ENCODE results near the gene C6.
"Not testable (repeated sequence)": the region's sequence is repeated elsewhere in the genome, so short reads cannot be mapped to it uniquely, and the experiment has no call there.

The C6 gene

DNA sequence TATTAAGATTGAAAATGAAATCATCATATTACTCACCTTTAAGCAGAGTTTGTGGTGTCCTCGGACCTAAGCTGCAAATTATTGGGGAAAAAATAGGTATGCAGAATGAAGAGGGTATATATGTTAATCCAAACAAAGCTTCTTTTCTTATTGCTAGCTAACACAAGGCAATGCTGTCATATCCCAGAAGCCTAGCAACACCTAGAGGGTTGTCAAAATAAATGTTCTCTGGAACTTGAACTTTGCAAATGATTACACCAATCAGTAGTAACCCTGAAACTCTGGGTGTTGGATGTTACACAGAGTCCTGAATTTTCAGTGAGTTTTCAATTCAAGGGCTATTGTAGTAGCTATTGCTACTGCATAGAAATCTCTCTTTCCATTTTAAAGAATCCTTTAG is at the start of gene C6:
Gene C6 (minus strand): TSS at position 193 of the 400 bp plus-strand sequence. CDS start 10,302 bp downstream, outside the sequence.
- no peak for DNase-seq

DNA sequence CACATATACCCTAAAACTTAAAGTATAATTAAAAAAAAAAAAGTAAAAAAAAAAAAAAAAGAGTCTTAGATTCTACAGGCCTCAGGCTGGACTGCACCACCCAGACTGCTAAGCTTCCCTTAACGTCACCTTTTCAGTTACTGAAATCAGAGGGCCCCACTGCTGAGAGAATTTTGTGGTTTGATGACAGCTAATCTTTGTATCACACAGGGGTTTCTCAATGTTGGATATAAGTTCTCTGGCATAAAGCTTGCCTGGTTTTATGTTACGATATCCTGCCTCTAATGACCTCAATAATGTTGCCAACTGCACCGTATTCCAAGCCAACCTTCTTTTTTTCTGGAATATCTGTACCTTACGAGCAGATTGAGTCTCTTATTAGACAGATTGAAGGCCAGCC is 43.1 kb upstream of the C6 start:
- no peak for DNase-seq

GRCh38 chr5:41253109-41253508 is 39.8 kb upstream of the C6 start:
- no peak for DNase-seq

GRCh38 chr5:41252036-41252435 is 38.7 kb upstream of the C6 start:
- DNase-seq = no peak

GRCh38 chr5:41250351-41250987 is 37.1 kb upstream of the C6 start:
- DNase-seq = no peak

- DNase-seq = no peak
These were observed 33.8 kb upstream of the C6 start for GRCh38 chr5:41247135-41247534.

- no peak for DNase-seq
These were observed 33.0 kb upstream of the C6 start for GRCh38 chr5:41246376-41246775.

GRCh38 chr5:41243558-41243957 is 30.2 kb upstream of the C6 start:
- DNase-seq = no peak

DNA sequence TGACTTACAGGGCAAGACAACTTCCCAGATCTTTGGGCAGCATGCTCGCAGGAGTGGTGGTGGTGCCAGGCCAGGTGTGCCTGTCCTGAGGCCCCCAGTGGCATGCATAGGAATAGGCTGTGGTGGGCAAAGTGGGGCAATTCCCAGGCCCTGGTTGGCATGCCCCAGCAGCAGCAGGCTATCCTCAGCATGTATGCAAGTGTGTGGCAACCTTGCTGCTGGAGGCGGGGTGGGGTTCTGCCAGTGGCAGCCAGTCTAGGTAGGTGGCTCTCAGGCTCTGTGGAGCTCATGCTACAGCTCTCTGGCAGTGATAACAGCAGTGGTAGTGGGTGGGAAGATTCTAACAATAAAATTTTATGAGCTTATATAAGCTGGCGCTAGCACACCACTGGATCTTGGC is 27.7 kb upstream of the C6 start:
- no peak for DNase-seq

- DNase-seq = no peak
These were observed 27.1 kb upstream of the C6 start for GRCh38 chr5:41240390-41240789.

GRCh38 chr5:41234475-41234874 is 21.1 kb upstream of the C6 start:
- no peak for DNase-seq

- no peak for DNase-seq
These were observed 19.5 kb upstream of the C6 start for GRCh38 chr5:41232797-41233196.

DNA sequence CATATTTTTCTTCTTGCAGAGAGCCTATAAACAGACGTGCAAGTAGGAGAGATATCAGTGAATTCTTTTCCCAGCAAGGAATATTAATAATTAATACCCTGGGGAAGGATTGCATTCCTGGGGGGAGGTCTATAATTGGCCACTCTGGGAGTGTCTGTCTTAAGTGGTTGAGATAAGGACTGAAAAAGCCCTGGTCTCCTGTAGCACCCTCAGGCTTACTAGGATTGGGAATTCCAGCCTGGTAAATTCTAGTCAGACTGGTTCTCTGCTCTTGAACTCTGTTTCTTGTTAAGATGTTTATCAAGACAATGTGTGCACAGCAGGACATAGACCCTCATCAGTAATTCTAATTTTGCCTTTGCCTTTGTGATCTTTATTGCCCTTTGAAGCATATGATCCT is 16.9 kb upstream of the C6 start:
- not testable (repeated sequence) for DNase-seq

DNA sequence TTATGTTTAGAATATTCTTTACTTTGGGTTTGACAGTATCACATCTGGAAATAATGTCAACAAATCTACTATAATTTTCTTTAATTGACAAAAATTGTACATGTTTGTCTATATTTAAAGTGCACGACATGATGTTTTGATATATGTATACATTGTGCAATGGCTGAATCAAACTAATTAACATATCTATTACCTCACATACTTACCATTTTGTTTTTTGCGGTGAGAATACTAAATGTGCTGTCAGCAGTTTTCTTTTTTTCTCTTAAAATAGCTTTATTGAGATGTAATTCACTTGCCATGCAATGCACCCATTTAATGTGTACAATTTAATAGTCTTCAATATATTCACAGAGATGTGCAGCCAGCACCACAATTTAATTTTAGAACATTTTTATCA is 10.6 kb upstream of the C6 start:
- DNase-seq = no peak

DNA sequence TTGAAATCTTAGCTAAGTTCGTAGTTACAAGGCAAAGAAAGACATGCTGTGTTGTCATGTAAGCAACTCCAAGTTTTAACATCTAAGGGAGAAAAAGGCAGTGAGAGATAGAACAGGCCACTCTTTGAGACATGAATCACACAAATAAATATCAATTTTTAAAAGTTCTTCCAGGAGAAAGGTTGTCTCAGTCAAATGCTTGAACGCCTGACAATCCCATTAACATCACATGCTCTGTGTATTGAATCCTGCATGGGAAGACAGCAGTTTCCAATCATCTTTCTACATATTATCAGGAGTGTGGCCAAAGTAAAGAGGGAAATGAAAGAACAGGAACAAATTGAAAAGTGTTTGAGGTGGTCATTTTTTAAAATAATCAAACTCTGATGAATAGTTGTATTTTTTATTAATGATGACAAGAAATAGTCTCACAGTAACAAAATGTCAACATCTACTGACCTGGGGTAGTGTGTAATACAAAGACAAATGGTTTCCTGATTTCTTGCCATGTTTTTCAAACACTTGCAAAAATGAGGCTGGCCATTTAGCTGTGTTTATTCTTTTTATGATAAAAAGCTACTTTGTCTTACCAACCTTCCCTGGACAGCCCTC is 6.4 kb upstream of the C6 start:
- DNase-seq = no peak

DNA sequence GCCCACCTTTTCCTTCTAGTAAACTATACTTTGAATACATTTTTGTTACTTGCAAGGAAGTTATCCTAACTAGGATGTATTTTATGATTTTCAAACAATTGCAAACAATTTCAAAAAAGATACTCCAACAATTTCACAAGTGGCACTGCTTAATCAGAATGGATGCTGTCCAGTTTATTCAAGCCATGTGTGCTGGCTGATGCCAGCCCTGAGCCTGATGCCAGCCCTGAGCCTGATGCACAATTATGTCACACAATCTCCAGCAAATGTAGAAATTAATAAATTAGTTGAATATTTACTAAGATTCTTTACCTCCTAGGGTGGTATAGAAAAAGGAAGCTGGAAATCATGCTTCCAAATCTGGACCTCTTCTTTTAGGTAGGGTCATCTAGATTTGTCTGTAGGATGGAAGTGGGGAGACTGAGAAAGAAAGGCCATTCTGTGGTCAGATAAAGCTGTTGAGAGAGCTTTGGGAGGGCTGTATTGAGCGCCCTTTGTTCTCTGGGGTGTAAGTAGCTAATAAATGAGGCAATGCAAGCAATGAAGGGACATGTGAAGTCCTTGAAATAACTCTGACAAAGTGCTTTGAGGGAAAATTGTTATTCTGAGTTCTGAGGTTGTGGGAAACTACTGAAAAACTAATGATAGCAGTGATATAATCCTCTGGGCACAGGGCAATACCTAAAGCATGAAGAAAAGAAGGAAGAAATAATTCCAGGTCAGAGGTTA is 5.8 kb upstream of the C6 start:
- DNase-seq = no peak

DNA sequence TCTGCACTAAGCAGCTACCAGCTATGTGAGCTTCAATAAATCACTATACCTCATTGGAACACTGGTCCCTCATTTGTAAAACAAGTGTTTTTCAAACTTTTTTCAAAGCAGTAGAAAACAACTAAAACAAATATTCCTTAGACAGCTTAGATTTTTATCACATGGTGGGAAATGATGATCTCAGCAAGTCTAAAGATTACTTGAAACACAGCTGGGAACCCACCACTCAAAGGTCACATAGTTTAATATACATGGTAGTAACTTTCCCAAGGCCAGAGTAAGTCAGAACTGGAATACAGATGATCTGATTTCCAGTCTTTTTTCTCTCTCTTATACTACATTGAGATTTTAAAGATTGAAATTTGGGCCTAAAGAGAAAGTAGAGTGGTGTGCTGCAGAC is 850 bp upstream of the C6 start:
- DNase-seq = no peak

DNA sequence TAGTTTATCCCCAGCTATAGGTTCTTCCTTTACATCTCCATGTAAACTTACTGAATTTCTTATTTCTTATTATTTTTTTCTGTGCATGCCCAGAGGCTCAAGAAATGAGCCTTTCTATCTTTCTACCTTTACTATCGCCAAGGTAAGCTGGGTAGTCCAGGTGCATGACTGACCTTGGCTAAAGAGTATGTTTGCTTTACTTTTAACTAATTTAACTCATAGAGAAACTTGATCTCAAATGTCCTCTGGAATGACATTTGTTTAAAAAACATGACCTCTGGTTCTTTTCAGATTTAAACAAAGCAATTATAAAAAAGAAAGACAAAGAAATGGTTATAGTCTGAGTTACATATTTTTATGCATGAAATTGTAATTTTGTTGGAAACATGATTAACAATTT is 397 bp downstream of the C6 start:
- DNase-seq = no peak

DNA sequence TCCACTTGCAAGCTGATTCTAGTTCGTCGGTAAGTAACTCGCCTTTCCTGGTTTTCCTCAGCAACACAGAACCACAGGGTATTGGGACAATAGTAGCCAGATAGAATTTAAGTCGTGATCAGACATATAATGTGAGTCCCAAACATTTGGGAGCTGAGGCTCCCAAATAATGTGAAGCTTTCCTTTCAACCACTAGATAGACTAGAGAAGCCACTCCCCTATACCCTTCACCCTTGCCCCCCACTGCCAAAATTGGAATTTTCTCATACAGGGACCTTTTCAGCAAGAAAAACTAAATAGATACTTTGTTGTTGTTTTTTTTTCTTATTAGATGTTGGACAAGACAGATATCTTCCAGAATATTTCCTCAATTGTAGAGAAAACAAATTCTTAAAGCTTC is 1.9 kb downstream of the C6 start:
- no peak for DNase-seq

DNA sequence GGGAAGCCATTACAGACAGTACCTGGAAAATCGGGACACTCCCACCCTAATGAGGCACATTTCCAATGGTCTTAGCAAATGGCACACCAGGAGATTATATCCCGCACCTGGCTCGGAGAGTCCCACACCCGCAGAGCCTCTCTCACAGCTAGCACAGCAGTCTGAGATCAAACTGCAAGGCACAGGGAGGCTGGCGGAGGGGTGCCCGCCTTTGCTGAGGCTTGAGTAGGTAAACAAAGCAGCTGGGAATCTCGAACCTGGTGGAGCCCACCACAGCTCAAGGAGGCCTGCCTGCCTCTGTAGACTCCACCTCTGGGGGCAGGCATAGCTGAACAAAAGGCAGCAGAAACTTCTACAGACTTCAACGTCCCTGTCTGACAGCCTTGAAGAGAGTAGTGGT is 7.9 kb downstream of the C6 start:
- not testable (repeated sequence) for DNase-seq

GRCh38 chr5:41203033-41203432 is 10.3 kb downstream of the C6 start:
- DNase-seq = no peak

- DNase-seq = no peak
These were observed 12.1 kb downstream of the C6 start for GRCh38 chr5:41201082-41201772.

DNA sequence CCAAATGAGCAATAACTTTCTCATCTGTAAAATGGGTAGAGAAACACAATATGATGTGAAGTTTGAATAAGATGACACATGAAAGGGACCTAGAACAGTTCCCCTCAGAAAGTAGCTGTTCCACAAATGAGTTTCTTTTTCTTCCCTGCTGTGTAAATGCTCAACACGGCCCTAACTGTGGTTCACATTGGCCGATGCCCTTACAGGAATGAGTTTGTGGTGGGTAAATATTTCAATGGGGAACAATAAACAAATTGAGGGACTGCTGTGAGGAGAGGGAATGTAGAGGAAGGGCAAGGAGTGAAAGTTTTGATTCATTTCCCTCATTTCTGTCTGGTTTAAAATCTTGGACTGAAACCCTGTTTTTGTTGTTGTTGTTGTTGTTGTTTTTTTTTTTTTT is 12.8 kb downstream of the C6 start:
- no peak for DNase-seq

- DNase-seq = no peak
These were observed 13.7 kb downstream of the C6 start for GRCh38 chr5:41199660-41200059.
